Measurements from ENCODE around the gene PRKN.

The PRKN gene

DNA sequence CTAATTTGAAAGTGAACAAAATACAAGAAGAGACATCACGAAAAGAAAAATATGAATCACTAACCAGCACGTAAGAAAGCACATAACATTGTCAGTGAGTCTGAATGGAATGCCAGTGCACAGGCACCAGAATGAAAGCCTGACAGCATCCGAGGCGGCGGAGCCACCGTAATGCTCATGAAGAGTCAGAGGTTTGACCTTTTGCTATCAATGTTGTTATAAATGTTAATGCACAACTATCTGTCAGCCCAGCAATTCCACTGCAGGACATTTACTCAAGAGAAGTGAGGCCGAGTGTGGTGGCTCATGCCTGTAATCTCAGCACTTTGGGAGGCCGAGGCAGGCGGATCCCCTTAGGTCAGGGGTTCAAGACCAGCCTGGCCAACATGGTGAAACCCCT is 562.1 kb downstream of the PRKN start:
- DNase-seq: no peak

DNA sequence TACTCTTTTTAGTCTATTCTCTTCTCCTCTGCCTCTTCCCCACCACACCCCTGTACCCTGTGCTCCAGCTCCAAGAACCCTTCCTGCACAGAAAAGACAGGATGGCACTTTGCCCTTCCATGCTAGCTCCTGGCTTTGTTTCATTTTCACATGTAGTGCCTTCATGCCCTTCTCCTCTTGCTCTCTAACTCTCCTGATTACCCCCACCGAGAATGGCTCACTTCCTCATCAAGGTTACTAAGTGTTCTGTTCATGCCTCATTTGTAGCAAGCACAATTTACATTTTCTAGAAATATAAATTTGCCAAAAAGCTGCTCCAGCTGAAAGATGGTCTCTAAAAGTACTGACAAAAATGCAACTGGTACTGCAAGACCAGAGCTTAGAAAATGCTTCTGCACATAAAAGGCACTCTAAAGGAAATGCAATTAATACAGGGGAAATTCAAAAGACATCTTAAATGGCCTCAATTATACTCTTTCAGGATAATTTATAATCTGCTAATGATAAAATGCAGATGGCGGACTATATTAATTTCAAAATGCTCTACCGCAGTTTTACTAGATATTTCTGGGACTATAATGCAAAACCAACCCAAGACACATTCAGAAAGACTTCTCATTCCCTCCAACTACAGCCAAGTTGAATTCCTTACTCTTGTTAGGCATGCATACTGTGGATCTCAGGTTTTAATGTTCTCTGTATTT is 570.2 kb downstream of the PRKN start:
- DNase-seq: no peak

GRCh38 chr6:162156146-162156545 is 571.4 kb downstream of the PRKN start:
- no peak for DNase-seq

DNA sequence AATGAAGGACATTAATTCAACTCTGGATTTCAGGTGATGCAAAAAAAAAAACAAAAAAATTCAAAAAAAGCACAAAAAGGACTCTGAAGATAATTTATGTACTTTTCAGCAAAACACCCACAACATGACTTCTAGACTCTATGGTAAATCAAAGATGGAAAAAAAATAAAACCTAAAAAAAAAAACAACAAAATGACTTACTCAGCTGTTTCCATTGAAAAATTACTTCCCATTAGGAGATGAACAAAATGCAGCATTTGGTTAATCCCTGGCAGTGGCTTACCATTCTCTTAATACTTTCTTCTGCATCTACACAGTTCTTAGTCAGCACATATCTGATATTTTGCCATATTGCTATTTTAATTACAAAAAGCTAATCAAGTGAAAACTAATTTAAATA is 572.6 kb downstream of the PRKN start:
- no peak for DNase-seq

DNA sequence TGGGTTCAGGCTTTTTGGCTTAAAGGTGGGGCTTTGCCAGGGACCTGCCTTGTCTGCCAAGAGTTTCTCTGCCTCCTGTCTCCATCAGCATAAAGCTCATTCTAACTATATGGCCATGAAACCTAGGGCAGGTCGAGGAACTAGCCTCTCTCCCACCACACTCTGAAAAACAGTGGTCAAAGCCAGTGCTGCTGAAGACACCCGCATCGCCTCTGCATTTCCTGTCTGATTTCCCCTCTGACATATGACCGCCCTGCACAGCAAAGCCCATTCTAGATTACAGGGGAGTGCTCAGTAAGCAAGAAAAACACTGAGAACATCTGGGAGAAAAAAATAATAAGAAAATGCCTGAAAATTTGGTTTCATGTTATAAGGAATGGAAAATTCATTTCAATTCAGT is 573.6 kb downstream of the PRKN start:
- DNase-seq: no peak

DNA sequence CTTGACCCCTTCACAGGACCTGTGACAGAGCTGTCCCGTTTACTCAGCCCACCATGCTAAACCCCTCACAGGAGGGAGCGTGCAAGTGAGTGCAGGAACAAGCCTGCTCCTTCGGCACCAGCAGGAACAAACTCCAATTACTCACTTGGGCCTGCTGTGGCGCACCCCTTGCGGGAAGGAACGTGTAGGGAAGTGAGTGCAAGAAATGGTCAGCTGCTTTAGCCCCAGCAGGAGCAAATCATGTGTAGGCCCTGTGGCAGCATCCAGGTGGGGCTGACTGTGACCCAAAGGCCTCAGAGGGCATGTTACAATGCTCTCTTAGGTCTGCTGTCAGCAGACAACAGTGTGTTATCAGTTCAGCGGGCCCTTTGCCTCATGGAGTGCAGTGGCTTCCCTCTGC is 574.4 kb downstream of the PRKN start:
- no peak for DNase-seq

- DNase-seq: no peak
Measured at GRCh38 chr6:162151021-162151665, 576.4 kb downstream of the PRKN start.

- DNase-seq: no peak
Measured at GRCh38 chr6:162150295-162150694, 577.3 kb downstream of the PRKN start.

DNA sequence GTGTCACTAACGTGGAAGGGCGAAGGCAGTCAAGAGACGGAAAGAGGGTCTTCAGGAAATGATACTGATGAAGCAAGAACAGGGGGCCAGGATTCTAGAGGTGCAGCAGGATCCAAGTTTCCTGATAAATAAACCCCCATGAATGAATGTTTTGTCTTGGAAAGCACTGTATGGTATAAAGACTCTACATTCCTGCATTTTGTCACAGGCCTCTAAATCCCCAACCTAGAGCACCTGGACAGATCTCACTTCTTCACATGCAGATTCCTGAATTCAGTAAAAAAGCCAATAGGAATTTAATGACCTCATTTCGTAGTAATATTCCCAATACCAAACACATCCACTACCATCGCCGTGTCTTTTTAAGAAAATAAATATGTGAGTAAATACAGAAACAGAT is 577.8 kb downstream of the PRKN start:
- no peak for DNase-seq

DNA sequence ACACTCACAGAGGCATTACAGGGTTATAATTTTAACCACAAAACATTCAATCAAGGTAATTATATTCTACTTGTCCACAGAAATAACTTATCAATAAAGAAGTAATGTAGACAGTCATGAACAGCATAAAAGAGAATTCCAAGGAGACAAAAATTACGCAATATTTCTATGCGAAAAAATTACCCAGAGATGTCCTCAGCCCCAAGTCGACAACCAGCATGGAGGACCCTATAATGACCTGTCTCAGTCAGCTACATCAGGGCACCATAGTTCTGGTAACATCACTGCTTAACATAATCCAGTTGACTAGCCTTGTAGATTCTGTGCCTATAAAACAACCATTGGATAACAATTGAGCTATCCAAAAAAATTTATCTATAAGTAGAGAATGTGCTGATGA is 579.8 kb downstream of the PRKN start:
- no peak for DNase-seq

GRCh38 chr6:162147281-162147680 is 580.3 kb downstream of the PRKN start:
- no peak for DNase-seq

GRCh38 chr6:162140251-162140852 is 587.2 kb downstream of the PRKN start:
- DNase-seq: no peak

- no peak for DNase-seq
Measured at GRCh38 chr6:162125659-162126058, 601.9 kb downstream of the PRKN start.

GRCh38 chr6:162124710-162125435 is 602.7 kb downstream of the PRKN start:
- no peak for DNase-seq

GRCh38 chr6:162123797-162124196 is 603.8 kb downstream of the PRKN start:
- no peak for DNase-seq

- DNase-seq: no peak
Measured at GRCh38 chr6:162119341-162119740, 608.2 kb downstream of the PRKN start.

DNA sequence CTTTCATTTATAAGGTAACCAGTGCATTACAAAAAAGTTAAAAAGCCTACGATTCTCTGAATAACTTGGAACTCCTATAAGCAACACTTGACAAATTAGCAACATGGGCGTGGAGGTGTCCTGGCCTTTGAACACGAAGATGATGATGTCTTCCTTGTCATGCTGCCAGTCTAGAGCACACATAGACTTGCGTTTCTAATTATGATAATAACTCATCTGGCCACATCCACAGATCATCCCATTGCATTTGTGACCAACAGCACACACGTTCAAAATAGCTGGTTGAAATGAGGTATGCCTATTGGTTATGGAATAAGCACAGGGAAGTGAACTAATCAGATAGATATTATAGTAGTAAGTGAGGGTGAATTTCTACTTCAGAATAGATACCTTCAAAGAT is 608.9 kb downstream of the PRKN start:
- no peak for DNase-seq

DNA sequence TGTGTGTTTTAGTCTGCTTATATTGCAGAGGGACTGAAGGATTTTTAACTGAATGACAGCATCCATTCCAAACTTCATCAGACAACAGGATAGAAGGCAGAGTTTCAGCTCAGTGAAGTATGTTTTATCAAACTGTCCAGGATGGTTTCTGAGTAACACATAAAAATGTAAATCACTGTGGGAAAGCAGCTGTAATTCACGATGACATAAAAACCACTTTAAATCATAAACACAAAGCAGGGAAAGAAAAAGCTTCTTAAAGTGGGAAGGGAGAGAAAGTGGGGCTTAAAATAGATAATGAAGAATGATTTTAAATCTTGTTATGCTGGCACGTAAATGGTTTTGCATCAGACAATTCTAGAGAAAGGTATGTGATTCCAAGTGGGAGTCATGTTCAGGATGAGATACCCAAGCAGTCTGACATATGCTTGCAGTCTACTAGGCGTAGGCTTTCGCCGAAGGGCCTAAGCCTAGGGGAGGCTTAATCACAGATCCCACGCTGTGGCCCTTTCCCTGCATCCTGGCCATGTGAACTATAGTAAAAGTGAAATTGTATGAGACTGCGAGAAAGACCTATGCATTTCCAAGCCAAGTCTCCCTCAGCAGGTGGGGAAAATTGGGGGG is 610.6 kb downstream of the PRKN start:
- DNase-seq: no peak

GRCh38 chr6:162109480-162110050 is 618.0 kb downstream of the PRKN start:
- no peak for DNase-seq

- no peak for DNase-seq
Measured at GRCh38 chr6:162108041-162108440, 619.5 kb downstream of the PRKN start.

- DNase-seq: no peak
Measured at GRCh38 chr6:162100096-162100495, 627.5 kb downstream of the PRKN start.

DNA sequence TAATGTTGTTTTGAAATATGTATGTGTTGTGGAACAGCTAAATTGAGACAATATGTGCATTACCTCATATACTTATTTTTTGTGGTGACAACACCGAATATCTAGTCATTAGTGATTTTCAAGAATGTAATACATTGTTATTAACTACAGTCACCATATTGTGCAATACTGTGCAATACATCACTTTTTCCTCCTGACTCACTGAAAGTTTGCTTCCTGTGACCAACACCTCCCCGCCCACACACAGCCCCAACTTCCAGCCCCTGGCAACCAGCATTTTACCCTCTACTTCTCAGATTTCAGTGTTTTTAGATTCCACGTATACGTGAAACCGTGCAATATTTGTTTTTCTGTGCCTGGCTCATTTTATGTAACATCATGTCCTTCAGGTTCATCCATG is 627.9 kb downstream of the PRKN start:
- DNase-seq: peak; percentile 66
